NT2/D1 (cell line): Measurements from ENCODE around the gene RSPO4.
A peak's percentile ranks its signal among the peaks of the same experiment; 100 is the strongest.

Source experiments
- DNase-seq: peaks from one replicate; pipeline ENCODE4 v3.0.0-alpha.2; 2011; ENCODE audit warnings: low read depth, low spot score
- H3K27me3 ChIP-seq: 2 replicates; pipeline ENCODE4 v1.6.0; 2011; ENCODE audit warnings: mild to moderate bottlenecking; ENCODE audit not compliant: insufficient read length, insufficient read depth
- H3K36me3 ChIP-seq: 2 replicates; pipeline ENCODE4 v1.6.1; 2011; ENCODE audit warnings: mild to moderate bottlenecking, low read length, mixed read lengths; ENCODE audit not compliant: insufficient read depth, insufficient read length
- H3K4me1 ChIP-seq: 2 replicates; pipeline ENCODE4 v1.5.1; 2011; ENCODE audit not compliant: insufficient read depth, insufficient read length
- H3K4me3 ChIP-seq: 2 replicates; pipeline ENCODE4 v1.5.1; 2011; ENCODE audit warnings: low read depth; ENCODE audit not compliant: insufficient read length
- H3K9ac ChIP-seq: 2 replicates; pipeline ENCODE4 v1.6.0; 2011; ENCODE audit warnings: low read depth; ENCODE audit not compliant: insufficient read length
- H3K9me3 ChIP-seq: 2 replicates; pipeline ENCODE4 v1.5.1; 2011; ENCODE audit warnings: mild to moderate bottlenecking, low read length; ENCODE audit not compliant: insufficient read depth
- SUZ12 ChIP-seq: IDR thresholded peaks from 2 replicates; pipeline ENCODE4 v1.6.1; 2011; ENCODE audit not compliant: insufficient read length, insufficient read depth; ENCODE audit errors: extremely low read depth
- YY1 ChIP-seq: IDR thresholded peaks from 2 replicates; pipeline ENCODE4 v1.6.1; 2011; ENCODE audit not compliant: insufficient read length, insufficient read depth
- ZNF274 ChIP-seq: IDR thresholded peaks from 2 replicates; pipeline ENCODE4 v1.6.1; 2011; ENCODE audit warnings: mild to moderate bottlenecking, low read depth, low read length

Gene RSPO4

GRCh38 chr20:977021-977420 lies 25.1 kb downstream of the RSPO4 start:
- no peaks in the 10 kb centered on the region for H3K27me3 ChIP-seq
- peaks cover 1% of the 10 kb centered on the region for H3K4me1 ChIP-seq
- H3K4me3 ChIP-seq = no peak overlapping the region
- H3K36me3 ChIP-seq = no peaks in the 10 kb centered on the region
- no peak for TF ChIP-seq ZNF274
- TF ChIP-seq SUZ12 = no peak
- no peak for TF ChIP-seq YY1
- no peak overlapping the region for H3K9ac ChIP-seq
- H3K9me3 ChIP-seq = no peaks in the 10 kb centered on the region
- DNase-seq = no peak

- Histone ChIP-seq H3K27me3 (no peaks in the 10 kb centered on the region), H3K4me1 (peaks cover 1% of the 10 kb centered on the region)
- TF ChIP-seq SUZ12 (no peak), ZNF274 (no peak), YY1 (no peak)
These were observed 26.1 kb downstream of the RSPO4 start for GRCh38 chr20:976033-976432.

GRCh38 chr20:973785-974194 lies 28.3 kb downstream of the RSPO4 start:
- Histone ChIP-seq H3K9me3 (no peaks in the 10 kb centered on the region), H3K27me3 (no peaks in the 10 kb centered on the region), H3K4me1 (peaks cover 1% of the 10 kb centered on the region), H3K4me3 (no peak overlapping the region), H3K36me3 (no peaks in the 10 kb centered on the region), H3K9ac (no peak overlapping the region)
- no peak for TF ChIP-seq YY1
- no peak for TF ChIP-seq ZNF274
- TF ChIP-seq SUZ12 = no peak
- peak; percentile 28 for DNase-seq

More at GRCh38 chr20:976033-976432, 26.1 kb downstream of the RSPO4 start:
- Histone ChIP-seq H3K4me3 (no peak overlapping the region), H3K9ac (no peak overlapping the region), H3K36me3 (no peaks in the 10 kb centered on the region), H3K9me3 (no peaks in the 10 kb centered on the region)
- no peak for DNase-seq

- Histone ChIP-seq H3K4me1 (peaks cover 1% of the 10 kb centered on the region), H3K4me3 (no peak overlapping the region), H3K27me3 (no peaks in the 10 kb centered on the region), H3K36me3 (no peaks in the 10 kb centered on the region), H3K9me3 (no peaks in the 10 kb centered on the region; the same call in 1 of the 2 replicates), H3K9ac (no peak overlapping the region)
- no peak for DNase-seq
- no peak for TF ChIP-seq SUZ12
These were observed 29.9 kb downstream of the RSPO4 start for GRCh38 chr20:972256-972655.

GRCh38 chr20:971346-971745 lies 30.8 kb downstream of the RSPO4 start:
- Histone ChIP-seq H3K4me3 (no peak overlapping the region), H3K27me3 (no peaks in the 10 kb centered on the region), H3K36me3 (no peaks in the 10 kb centered on the region), H3K4me1 (peaks cover 1% of the 10 kb centered on the region), H3K9ac (no peak overlapping the region), H3K9me3 (no peaks in the 10 kb centered on the region; the same call in 1 of the 2 replicates)
- no peak for DNase-seq
- no peak for TF ChIP-seq ZNF274
- TF ChIP-seq YY1 = no peak
- TF ChIP-seq SUZ12 = no peak

- Histone ChIP-seq H3K4me3 (no peak overlapping the region), H3K4me1 (peaks cover 1% of the 10 kb centered on the region), H3K27me3 (no peaks in the 10 kb centered on the region), H3K9me3 (no peaks in the 10 kb centered on the region; the same call in 1 of the 2 replicates), H3K9ac (no peak overlapping the region), H3K36me3 (no peaks in the 10 kb centered on the region)
- DNase-seq = no peak
- TF ChIP-seq YY1 (no peak), SUZ12 (no peak), ZNF274 (no peak)
These were observed 32.2 kb downstream of the RSPO4 start for GRCh38 chr20:969868-970267.

GRCh38 chr20:967796-968742 lies 34.0 kb downstream of the RSPO4 start:
- no peak for TF ChIP-seq YY1
- TF ChIP-seq SUZ12 = no peak
- TF ChIP-seq ZNF274 = no peak
- H3K9me3 ChIP-seq = no peaks in the 10 kb centered on the region; the same call in 1 of the 2 replicates
- no peak overlapping the region for H3K4me3 ChIP-seq
- no peak overlapping the region for H3K9ac ChIP-seq
- H3K27me3 ChIP-seq = no peaks in the 10 kb centered on the region
- DNase-seq = peak; percentile 38
- H3K4me1 ChIP-seq = peaks cover 1% of the 10 kb centered on the region
- no peaks in the 10 kb centered on the region for H3K36me3 ChIP-seq
